ENCODE results near the gene LINC01488. TPM values are rescaled to one million over a fixed set of nuclear protein-coding genes. Genes with fewer than 3 reads are reported as not detected.

Gene LINC01488
- total RNA-seq, 1 experiment from 2014 or later: not detected

- Histone ChIP-seq H2AFZ (ENCODE audit: low read depth, low read length, poor library complexity, severe bottlenecking) (no peak overlapping the region), H4K20me1 (ENCODE audit: insufficient read depth) (no peaks in the 10 kb centered on the region), H3K4me1 (ENCODE audit: control insufficient read depth in 1 of 2, insufficient read depth in 2 of 2, low read length in 2 of 2) (no peaks in the 10 kb centered on the region), H3K36me3 (ENCODE audit: control insufficient read depth in 1 of 2, insufficient read depth in 2 of 2, low read length in 2 of 2) (no peaks in the 10 kb centered on the region), H3K9me2 (ENCODE audit: insufficient read depth) (no peaks in the 10 kb centered on the region), H3K79me2 (ENCODE audit: insufficient read depth, low read length) (no peaks in the 10 kb centered on the region), H3K27ac (ENCODE audit: low read depth, low read length) (no peak overlapping the region), H3K4me3 (replicated peaks in 1 of 2; ENCODE audit: low read depth in 1 of 2, low read length in 2 of 2) (no peak overlapping the region), H3K4me2 (ENCODE audit: low read length) (no peak overlapping the region), H3K27me3 (ENCODE audit: insufficient read depth, low read length) (no peaks in the 10 kb centered on the region), H3K9me3 (ENCODE audit: control insufficient read depth in 1 of 2, insufficient read depth in 1 of 2, low read depth in 1 of 2, low read length in 2 of 2) (no peaks in the 10 kb centered on the region), H3K9ac (ENCODE audit: low read length) (no peak overlapping the region)
- intact Hi-C loops (cut with micrococcal nuclease): no loop called here
- DNase-seq (ENCODE audit: low read depth, low spot score) (no peak), ATAC-seq (no peak)
- TF ChIP-seq CEBPB (IDR thresholded peaks at IDR 0.05; ENCODE audit: low read depth) (no peak), POLR2AphosphoS5 (IDR thresholded peaks at IDR 0.05; ENCODE audit: low read depth, low read length) (no peak), ZFX (IDR thresholded peaks at IDR 0.05) (no peak), YY1 (IDR thresholded peaks at IDR 0.05; ENCODE audit: extremely low read depth, insufficient replicate concordance, low read depth, low read length) (no peak), TCF7L2 (IDR thresholded peaks at IDR 0.05; ENCODE audit: borderline replicate concordance, extremely low read depth, insufficient read depth, insufficient read length) (no peak), EZH2phosphoT487 (IDR thresholded peaks at IDR 0.05; ENCODE audit: borderline replicate concordance) (no peak), POLR2A (IDR thresholded peaks at IDR 0.05; ENCODE audit: borderline replicate concordance, extremely low read depth, insufficient read depth, insufficient read length) (no peak), EZH2 (IDR thresholded peaks at IDR 0.05) (no peak), FOSL1 (IDR thresholded peaks at IDR 0.05; ENCODE audit: low read depth) (no peak), RAD21 (IDR thresholded peaks at IDR 0.05; ENCODE audit: low read depth) (no peak)
- no TSS peak for BruUV-seq (replicated peaks)
- RAD21 ChIA-PET (ENCODE audit: low non-redundant PET in 1 of 2, low total read pairs in 2 of 2, uncharacterized antibody in 2 of 2, unreplicated experiment in 2 of 2): no interaction called here
- CTCF ChIA-PET: no interaction called here
- POLR2A ChIA-PET: no interaction called here
Observed at GRCh38 chr11:69470301-69470700, 11.2 kb upstream of the LINC01488 start.

GRCh38 chr11:69470793-69471728, 10.4 kb upstream of the LINC01488 start:
- no peak overlapping the region for H3K9ac ChIP-seq (ENCODE audit: low read length)
- no peak overlapping the region for H3K4me2 ChIP-seq (ENCODE audit: low read length)
- no peak overlapping the region for H3K27ac ChIP-seq (ENCODE audit: low read depth, low read length)
- H3K36me3 ChIP-seq (ENCODE audit: control insufficient read depth in 1 of 2, insufficient read depth in 2 of 2, low read length in 2 of 2): no peaks in the 10 kb centered on the region
- intact Hi-C loops (cut with micrococcal nuclease): no loop called here
- H3K4me3 ChIP-seq (replicated peaks in 1 of 2; ENCODE audit: low read depth in 1 of 2, low read length in 2 of 2): no peak overlapping the region
- POLR2A ChIA-PET: no interaction called here
- no peaks in the 10 kb centered on the region for H3K27me3 ChIP-seq (ENCODE audit: insufficient read depth, low read length)
- no peaks in the 10 kb centered on the region for H3K79me2 ChIP-seq (ENCODE audit: insufficient read depth, low read length)
- H3K9me2 ChIP-seq (ENCODE audit: insufficient read depth): no peaks in the 10 kb centered on the region
- no peak overlapping the region for H2AFZ ChIP-seq (ENCODE audit: low read depth, low read length, poor library complexity, severe bottlenecking)
- CTCF ChIA-PET: no interaction called here
- no peaks in the 10 kb centered on the region for H3K4me1 ChIP-seq (ENCODE audit: control insufficient read depth in 1 of 2, insufficient read depth in 2 of 2, low read length in 2 of 2)
- no TSS peak for BruUV-seq (replicated peaks)
- RAD21 ChIA-PET (ENCODE audit: low non-redundant PET in 1 of 2, low total read pairs in 2 of 2, uncharacterized antibody in 2 of 2, unreplicated experiment in 2 of 2): no interaction called here
- ATAC-seq: no peak
- no peaks in the 10 kb centered on the region for H4K20me1 ChIP-seq (ENCODE audit: insufficient read depth)
- H3K9me3 ChIP-seq (ENCODE audit: control insufficient read depth in 1 of 2, insufficient read depth in 1 of 2, low read depth in 1 of 2, low read length in 2 of 2): no peaks in the 10 kb centered on the region
- DNase-seq (ENCODE audit: low read depth, low spot score): no peak
- no peak for TF ChIP-seq EZH2phosphoT487 (IDR thresholded peaks at IDR 0.05; ENCODE audit: borderline replicate concordance)
- no peak for TF ChIP-seq SRF (IDR thresholded peaks at IDR 0.05; ENCODE audit: low read depth)
- TF ChIP-seq ZFX (IDR thresholded peaks at IDR 0.05): no peak
- no peak for TF ChIP-seq POLR2A (IDR thresholded peaks at IDR 0.05; ENCODE audit: borderline replicate concordance, extremely low read depth, insufficient read depth, insufficient read length)
- no peak for TF ChIP-seq ATF3 (IDR thresholded peaks at IDR 0.05)
- TF ChIP-seq CTCF (IDR thresholded peaks at IDR 0.05 in 2 of 3, conservative IDR thresholded peaks at IDR 0.05 in 1 of 3; ENCODE audit: borderline replicate concordance in 1 of 3, insufficient read depth in 1 of 3, low read depth in 2 of 3, low read length in 2 of 3): no peak
- TF ChIP-seq POLR2AphosphoS5 (IDR thresholded peaks at IDR 0.05; ENCODE audit: low read depth, low read length): no peak
- TF ChIP-seq SP1 (IDR thresholded peaks at IDR 0.05; ENCODE audit: low read depth): no peak
